ENCODE results near the gene NFYB. TPM values are rescaled to one million over a fixed set of nuclear protein-coding genes. Genes with fewer than 3 reads are reported as not detected.
"Not testable (repeated sequence)": the region's sequence is repeated elsewhere in the genome, so short reads cannot be mapped to it uniquely, and the experiment has no call there.

The NFYB gene
- total RNA-seq, 1 donor from 2014 or later: 37.7 TPM

- no peak for DNase-seq
- no peaks in the 10 kb centered on the region for H3K27me3 ChIP-seq
- no peak for TF ChIP-seq CTCF (IDR thresholded peaks at IDR 0.05)
- H3K4me3 ChIP-seq: no peak overlapping the region
- H3K9me3 ChIP-seq: no peaks in the 10 kb centered on the region
- H3K27ac ChIP-seq: no peak overlapping the region
- intact Hi-C loops (cut with DNase I): no loop called here
- ATAC-seq: peak; percentile 30
- no peaks in the 10 kb centered on the region for H3K36me3 ChIP-seq
- peaks cover 6% of the 10 kb centered on the region for H3K4me1 ChIP-seq
Observed at GRCh38 chr12:104165801-104166200, 27.8 kb upstream of the NFYB start.

- Histone ChIP-seq H3K27ac (no peak overlapping the region), H3K9me3 (no peaks in the 10 kb centered on the region), H3K4me3 (no peak overlapping the region), H3K36me3 (no peaks in the 10 kb centered on the region), H3K4me1 (peaks cover 6% of the 10 kb centered on the region), H3K27me3 (no peaks in the 10 kb centered on the region)
- intact Hi-C loops (cut with DNase I): no loop called here
- DNase-seq: no peak
- TF ChIP-seq CTCF (IDR thresholded peaks at IDR 0.05): no peak
- no peak for ATAC-seq
Observed at GRCh38 chr12:104164634-104165033, 26.6 kb upstream of the NFYB start.

GRCh38 chr12:104163631-104164030, 25.6 kb upstream of the NFYB start:
- Histone ChIP-seq H3K27ac (no peak overlapping the region), H3K36me3 (no peaks in the 10 kb centered on the region), H3K27me3 (no peaks in the 10 kb centered on the region), H3K4me1 (peaks cover 6% of the 10 kb centered on the region), H3K4me3 (no peak overlapping the region), H3K9me3 (no peaks in the 10 kb centered on the region)
- no peak for TF ChIP-seq CTCF (IDR thresholded peaks at IDR 0.05)
- DNase-seq (no peak), ATAC-seq (no peak)
- intact Hi-C loops (cut with DNase I): no loop called here

GRCh38 chr12:104163028-104163427, 25.0 kb upstream of the NFYB start:
- H3K27ac ChIP-seq; H3K36me3 ChIP-seq; intact Hi-C loops (cut with DNase I); H3K9me3 ChIP-seq; ATAC-seq; H3K27me3 ChIP-seq; H3K4me3 ChIP-seq; H3K4me1 ChIP-seq; DNase-seq: not testable (repeated sequence)

GRCh38 chr12:104155711-104156555, 17.9 kb upstream of the NFYB start:
- intact Hi-C loops (cut with DNase I): no loop called here
- Histone ChIP-seq H3K9me3 (no peaks in the 10 kb centered on the region), H3K27me3 (no peaks in the 10 kb centered on the region), H3K27ac (no peak overlapping the region), H3K36me3 (no peaks in the 10 kb centered on the region), H3K4me1 (no peaks in the 10 kb centered on the region), H3K4me3 (no peak overlapping the region)
- ATAC-seq: no peak
- TF ChIP-seq CTCF (IDR thresholded peaks at IDR 0.05): no peak
- no peak for DNase-seq

- ATAC-seq (no peak), DNase-seq (no peak)
- Histone ChIP-seq H3K4me1 (no peaks in the 10 kb centered on the region), H3K4me3 (no peak overlapping the region), H3K9me3 (no peaks in the 10 kb centered on the region), H3K27me3 (no peaks in the 10 kb centered on the region), H3K36me3 (no peaks in the 10 kb centered on the region), H3K27ac (no peak overlapping the region)
- TF ChIP-seq CTCF (IDR thresholded peaks at IDR 0.05): no peak
- intact Hi-C loops (cut with DNase I): no loop called here
Observed at GRCh38 chr12:104154806-104155205, 16.8 kb upstream of the NFYB start.
